ENCODE measurements around the gene RNF183.

DNA sequence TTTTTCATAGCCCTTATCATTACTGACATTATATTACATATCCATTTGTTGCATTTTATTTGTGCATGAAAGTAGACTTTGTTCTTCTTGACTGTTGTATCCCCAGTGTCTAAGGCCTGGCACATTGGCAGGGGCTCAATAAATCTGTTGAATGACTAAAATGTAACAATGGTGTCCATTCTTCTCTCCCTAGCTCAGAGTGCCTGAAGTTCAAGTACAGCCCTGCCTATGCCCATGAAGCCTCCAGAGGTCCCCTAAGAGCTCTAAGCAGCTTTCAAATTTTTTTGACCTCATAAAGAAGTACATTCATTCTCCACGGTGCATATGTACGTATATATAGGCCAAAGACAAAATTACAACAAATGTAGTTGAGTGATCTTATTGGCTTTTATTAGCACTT, 42.0 kb upstream of the RNF183 start:
- TF ChIP-seq, protein P1, sequence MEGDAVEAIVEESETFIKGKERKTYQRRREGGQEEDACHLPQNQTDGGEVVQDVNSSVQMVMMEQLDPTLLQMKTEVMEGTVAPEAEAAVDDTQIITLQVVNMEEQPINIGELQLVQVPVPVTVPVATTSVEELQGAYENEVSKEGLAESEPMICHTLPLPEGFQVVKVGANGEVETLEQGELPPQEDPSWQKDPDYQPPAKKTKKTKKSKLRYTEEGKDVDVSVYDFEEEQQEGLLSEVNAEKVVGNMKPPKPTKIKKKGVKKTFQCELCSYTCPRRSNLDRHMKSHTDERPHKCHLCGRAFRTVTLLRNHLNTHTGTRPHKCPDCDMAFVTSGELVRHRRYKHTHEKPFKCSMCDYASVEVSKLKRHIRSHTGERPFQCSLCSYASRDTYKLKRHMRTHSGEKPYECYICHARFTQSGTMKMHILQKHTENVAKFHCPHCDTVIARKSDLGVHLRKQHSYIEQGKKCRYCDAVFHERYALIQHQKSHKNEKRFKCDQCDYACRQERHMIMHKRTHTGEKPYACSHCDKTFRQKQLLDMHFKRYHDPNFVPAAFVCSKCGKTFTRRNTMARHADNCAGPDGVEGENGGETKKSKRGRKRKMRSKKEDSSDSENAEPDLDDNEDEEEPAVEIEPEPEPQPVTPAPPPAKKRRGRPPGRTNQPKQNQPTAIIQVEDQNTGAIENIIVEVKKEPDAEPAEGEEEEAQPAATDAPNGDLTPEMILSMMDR (IDR thresholded peaks at IDR 0.05) = no peak
- TF ChIP-seq POLR2AphosphoS5 (IDR thresholded peaks at IDR 0.05) (no peak), EP300 (IDR thresholded peaks at IDR 0.05) (no peak)

All from stomach (tissue), 4 donors.